ENCODE results near the gene ERLEC1. TPM values are rescaled to one million over a fixed set of nuclear protein-coding genes. Genes with fewer than 3 reads are reported as not detected.

ERLEC1 gene
- total RNA-seq, 1 experiment from 2014 or later: 21.6 TPM

DNA sequence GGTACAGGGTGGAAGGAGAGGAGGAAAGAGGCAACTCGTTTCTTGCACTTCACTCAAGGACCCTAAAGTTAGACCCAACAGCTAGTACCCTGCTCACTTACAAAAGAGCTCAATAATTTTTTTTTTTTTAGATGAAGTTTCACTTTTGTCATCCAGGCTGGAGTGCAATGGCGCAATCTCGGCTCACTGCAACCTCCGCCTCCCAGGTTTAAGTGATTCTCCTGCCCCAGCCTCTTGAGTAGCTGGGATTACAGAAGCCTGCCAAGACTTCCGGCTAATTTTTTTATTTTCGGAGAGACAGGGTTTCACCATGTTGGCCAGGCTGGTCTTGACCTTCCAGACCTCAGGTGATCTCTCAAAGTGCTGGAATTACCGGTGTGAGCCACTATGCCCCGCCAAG is 4.2 kb upstream of the ERLEC1 start:
- no CpG with 5 or more reads among the region's 8 CpGs for WGBS (ENCODE audit: extremely low coverage, insufficient read length, low lambda C conversion rate)
- peak overlapping the region in 1 of 2 experiments; percentile 54; a peak in 3 of 5 replicates for H3K4me3 Mint-ChIP-seq

More for the DNA sequence above, 4.2 kb upstream of the ERLEC1 start:
- Histone ChIP-seq H3K4me1 (ENCODE audit: insufficient read depth, low read length) (no peaks in the 10 kb centered on the region), H3K23me2 (ENCODE audit: insufficient read length, low read depth, low read length, poor library complexity, severe bottlenecking) (peaks cover 13% of the 10 kb centered on the region), H3K27ac (ENCODE audit: insufficient read length, low read depth, low read length) (no peak overlapping the region), H4K20me1 (ENCODE audit: control insufficient read depth, insufficient read depth, insufficient read length) (peaks cover 5% of the 10 kb centered on the region), H2AFZ (ENCODE audit: low read length) (no peak overlapping the region), H3K4me2 (ENCODE audit: insufficient read depth, insufficient read length, low read length) (no peak overlapping the region), H2BK15ac (ENCODE audit: low read depth, low read length) (no peak overlapping the region), H3K14ac (ENCODE audit: insufficient read depth, low read length) (no peak overlapping the region), H3T11ph (ENCODE audit: low read length) (no peak overlapping the region), H2BK120ac (ENCODE audit: low read depth, low read length, poor library complexity, severe bottlenecking) (no peak overlapping the region), H4K91ac (ENCODE audit: insufficient read length, low read depth, low read length) (no peak overlapping the region), H3K79me1 (ENCODE audit: insufficient read depth, low read depth, low read length, poor library complexity, severe bottlenecking) (peaks cover 6% of the 10 kb centered on the region), H3K4ac (ENCODE audit: low read depth, low read length) (no peak overlapping the region), H2AK5ac (ENCODE audit: insufficient read length, low read length) (no peak overlapping the region), H3K56ac (ENCODE audit: insufficient read length, low read depth, low read length) (no peak overlapping the region), H4K8ac (replicated peaks; ENCODE audit: insufficient read length, low read depth, low read length) (no peak overlapping the region), H3K79me2 (ENCODE audit: insufficient read depth, low read length) (peaks cover 32% of the 10 kb centered on the region; the same call in 1 of the 2 replicates), H3K9me3 (ENCODE audit: control insufficient read depth, low read depth, low read length) (no peaks in the 10 kb centered on the region), H2BK12ac (ENCODE audit: insufficient read length, low read depth, low read length) (no peak overlapping the region), H3K27me3 (ENCODE audit: insufficient read depth, low read length) (no peaks in the 10 kb centered on the region), H3K18ac (ENCODE audit: insufficient read length, low read depth, low read length) (no peak overlapping the region), H3K9ac (ENCODE audit: extremely low read depth, insufficient read length, low read length) (no peak overlapping the region), H2BK5ac (ENCODE audit: insufficient read length, low read length) (no peak overlapping the region), H4K5ac (ENCODE audit: insufficient read length, low read depth, low read length) (no peak overlapping the region), H3K23ac (ENCODE audit: insufficient read length, low read depth, low read length) (no peak overlapping the region), H2BK20ac (ENCODE audit: low read depth, low read length, poor library complexity, severe bottlenecking) (no peak overlapping the region)
- Mint-ChIP-seq H3K4me1 (peaks cover 34% of the 10 kb centered on the region in 2 experiments), H3K36me3 (ENCODE audit: insufficient read depth in 1 of 3, low read depth in 3 of 3) (peaks cover 14 to 35% (median 27%) of the 10 kb centered on the region in 3 experiments; a peak in 6 of 7 replicates), H3K9me3 (no peaks in the 10 kb centered on the region), H3K27ac (peak overlapping the region; percentile 75 to 89 (median 76)), H3K27me3 (ENCODE audit: low read depth) (no peaks in the 10 kb centered on the region)
- DNase-seq: no peak
- TF ChIP-seq, protein P1, sequence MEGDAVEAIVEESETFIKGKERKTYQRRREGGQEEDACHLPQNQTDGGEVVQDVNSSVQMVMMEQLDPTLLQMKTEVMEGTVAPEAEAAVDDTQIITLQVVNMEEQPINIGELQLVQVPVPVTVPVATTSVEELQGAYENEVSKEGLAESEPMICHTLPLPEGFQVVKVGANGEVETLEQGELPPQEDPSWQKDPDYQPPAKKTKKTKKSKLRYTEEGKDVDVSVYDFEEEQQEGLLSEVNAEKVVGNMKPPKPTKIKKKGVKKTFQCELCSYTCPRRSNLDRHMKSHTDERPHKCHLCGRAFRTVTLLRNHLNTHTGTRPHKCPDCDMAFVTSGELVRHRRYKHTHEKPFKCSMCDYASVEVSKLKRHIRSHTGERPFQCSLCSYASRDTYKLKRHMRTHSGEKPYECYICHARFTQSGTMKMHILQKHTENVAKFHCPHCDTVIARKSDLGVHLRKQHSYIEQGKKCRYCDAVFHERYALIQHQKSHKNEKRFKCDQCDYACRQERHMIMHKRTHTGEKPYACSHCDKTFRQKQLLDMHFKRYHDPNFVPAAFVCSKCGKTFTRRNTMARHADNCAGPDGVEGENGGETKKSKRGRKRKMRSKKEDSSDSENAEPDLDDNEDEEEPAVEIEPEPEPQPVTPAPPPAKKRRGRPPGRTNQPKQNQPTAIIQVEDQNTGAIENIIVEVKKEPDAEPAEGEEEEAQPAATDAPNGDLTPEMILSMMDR (conservative IDR thresholded peaks at IDR 0.05): no peak
